Ishikawa (cell line): ENCODE measurements around the gene SH2B2.

Experiments
- CEBPB ChIP-seq: IDR thresholded peaks from 2 replicates; pipeline ENCODE4 v1.6.1; 2012
- CREB1 ChIP-seq: IDR thresholded peaks from 2 replicates; pipeline ENCODE4 v1.6.1; 2012; ENCODE audit warnings: low read depth
- EGR1 ChIP-seq: IDR thresholded peaks from 2 replicates; pipeline ENCODE4 v1.6.1; 2012
- EP300 ChIP-seq: IDR thresholded peaks from 2 replicates; pipeline ENCODE4 v1.6.1; 2012; ENCODE audit warnings: borderline replicate concordance
- FOXM1 ChIP-seq: IDR thresholded peaks from 2 replicates; pipeline ENCODE4 v1.6.1; 2012; ENCODE audit warnings: low read depth, borderline replicate concordance
- MAX ChIP-seq: IDR thresholded peaks from 2 replicates; pipeline ENCODE4 v1.6.1; 2012
- NFIC ChIP-seq: IDR thresholded peaks from 2 replicates; pipeline ENCODE4 v1.6.1; 2012
- RAD21 ChIP-seq: IDR thresholded peaks from 2 replicates; pipeline ENCODE4 v1.6.1; 2012; ENCODE audit warnings: low read depth
- REST ChIP-seq: IDR thresholded peaks from 2 replicates; pipeline ENCODE4 v1.6.1; 2012; ENCODE audit warnings: low read depth, mild to moderate bottlenecking
- TAF1 ChIP-seq: IDR thresholded peaks from 2 replicates; pipeline ENCODE4 v1.6.1; 2012; ENCODE audit warnings: low read depth, mild to moderate bottlenecking
- TCF12 ChIP-seq: IDR thresholded peaks from 2 replicates; pipeline ENCODE4 v1.6.1; 2012; ENCODE audit warnings: low read depth
- TEAD4 ChIP-seq: IDR thresholded peaks from 2 replicates; pipeline ENCODE4 v1.6.1; 2012
- USF1 ChIP-seq: IDR thresholded peaks from 2 replicates; pipeline ENCODE4 v1.6.1; 2012
- YY1 ChIP-seq: IDR thresholded peaks from 2 replicates; pipeline ENCODE4 v1.6.1; 2012; ENCODE audit warnings: low read depth
- ZBTB7A ChIP-seq: IDR thresholded peaks from 2 replicates; pipeline ENCODE4 v1.6.1; 2012; ENCODE audit warnings: low read depth

The SH2B2 gene

GRCh38 chr7:102286237-102287110, at the start of gene SH2B2:
SH2B2 (plus strand) TSS chr7:102286868; CDS start chr7:102300551, 13,683 bp downstream.
- no peak for TF ChIP-seq TAF1
- TF ChIP-seq CEBPB = peak; percentile 97
- no peak for TF ChIP-seq RAD21
- peak; percentile 89 for TF ChIP-seq MAX
- no peak for TF ChIP-seq EGR1
- TF ChIP-seq ZBTB7A = peak; percentile 91
- TF ChIP-seq REST = no peak
- 0 out of 2 replicates have a peak, but pooled peaks have one; percentile 17 for TF ChIP-seq TCF12
- no peak for TF ChIP-seq FOXM1

- TF ChIP-seq TAF1 = no peak
- TF ChIP-seq YY1 = no peak
- TF ChIP-seq REST = no peak
- no peak for TF ChIP-seq EP300
- no peak for TF ChIP-seq ZBTB7A
- no peak for TF ChIP-seq EGR1
These were observed 47.4 kb upstream of the SH2B2 start for GRCh38 chr7:102239206-102239820.

- no peak for TF ChIP-seq TCF12
These were observed 45.2 kb upstream of the SH2B2 start for GRCh38 chr7:102241431-102241830.

GRCh38 chr7:102244601-102245000, 42.1 kb upstream of the SH2B2 start:
- no peak for TF ChIP-seq RAD21
- TF ChIP-seq CEBPB = no peak
- TF ChIP-seq TCF12 = no peak
- TF ChIP-seq CREB1 = no peak
- no peak for TF ChIP-seq FOXM1
- no peak for TF ChIP-seq TAF1
- no peak for TF ChIP-seq NFIC
- no peak for TF ChIP-seq MAX
- no peak for TF ChIP-seq EP300
- no peak for TF ChIP-seq EGR1
- no peak for TF ChIP-seq REST
- no peak for TF ChIP-seq YY1
- TF ChIP-seq USF1 = no peak
- TF ChIP-seq TEAD4 = no peak
- no peak for TF ChIP-seq ZBTB7A

GRCh38 chr7:102248081-102248455, 38.6 kb upstream of the SH2B2 start:
- TF ChIP-seq TEAD4 (no peak), USF1 (no peak), TCF12 (no peak), NFIC (no peak), RAD21 (no peak), MAX (no peak), CEBPB (no peak), FOXM1 (no peak), CREB1 (no peak), ZBTB7A (no peak), EP300 (no peak)
